Stomach (tissue), 4 donors: ENCODE results near the gene TOM1.

Experiments used
- CTCF ChIP-seq, 7 experiments: fragments of 450-650 bp in 4 of 7; fragments of 200-600 bp in 3 of 7; sonication (generic) in 3 of 7; IDR thresholded peaks; one replicate each; pipeline ENCODE4 v1.5.1; 2016 to 2019; ENCODE audit warnings: antibody characterized with exemption in 7 of 7, control low read depth in 2 of 7, mild to moderate bottlenecking in 1 of 7
- EP300 ChIP-seq: sonication (generic); formaldehyde crosslinking; IDR thresholded peaks from one replicate; pipeline ENCODE4 v1.6.1; 2017; ENCODE audit warnings: antibody characterized with exemption
- POLR2A ChIP-seq, 4 donors: fragments of 450-650 bp; IDR thresholded peaks; one replicate each; pipeline ENCODE4 v1.6.1; 2016; ENCODE audit warnings: antibody characterized with exemption in 4 of 4, control low read depth in 2 of 4, mild to moderate bottlenecking in 1 of 4, moderate library complexity in 1 of 4
- POLR2AphosphoS5 ChIP-seq, 3 donors: sonication (generic); formaldehyde crosslinking; IDR thresholded peaks; one replicate each; pipeline ENCODE4 v1.6.1; 2016; ENCODE audit warnings: antibody characterized with exemption in 3 of 3

DNA sequence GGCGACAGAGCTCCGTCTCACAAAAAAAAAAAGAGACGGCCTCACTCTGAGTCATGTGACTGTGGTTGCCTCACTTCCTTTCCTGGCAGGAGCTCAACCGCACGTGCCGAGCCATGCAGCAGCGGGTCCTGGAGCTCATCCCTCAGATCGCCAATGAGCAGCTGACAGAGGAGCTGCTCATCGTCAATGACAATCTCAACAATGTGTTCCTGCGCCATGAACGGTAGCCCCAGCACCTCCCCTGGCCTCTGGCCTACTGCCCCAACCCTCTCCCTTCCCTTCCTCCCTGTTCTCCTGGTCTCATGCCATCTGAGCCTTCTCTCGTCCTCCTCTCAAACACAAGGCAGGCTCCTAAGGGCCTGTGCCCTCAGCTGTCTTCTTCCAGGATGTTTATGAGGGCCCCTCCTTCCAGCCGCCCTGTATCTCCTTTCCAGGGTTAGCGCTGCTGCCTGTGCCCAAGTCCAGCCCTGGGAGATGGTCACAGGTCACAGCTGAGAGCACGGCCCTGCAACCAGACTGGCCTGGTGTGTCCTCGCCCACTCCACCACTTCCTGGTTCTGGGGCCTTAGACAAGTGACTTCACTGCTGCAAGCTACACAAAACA is 30.7 kb downstream of the TOM1 start:
- TF ChIP-seq POLR2A (IDR thresholded peaks at IDR 0.05) (no peak), EP300 (peak; percentile 25), CTCF (IDR thresholded peaks at IDR 0.05) (no peak), POLR2AphosphoS5 (IDR thresholded peaks at IDR 0.05) (peak in 2 of 3 donors; percentile 11 to 77)
